H1 (cell line): ENCODE data around the gene MFGE8. TPM values are rescaled to one million over a fixed set of nuclear protein-coding genes. Genes with fewer than 3 reads are reported as not detected.
"Not testable (repeated sequence)": the region's sequence is repeated elsewhere in the genome, so short reads cannot be mapped to it uniquely, and the experiment has no call there.

Experiments used
- CTCF ChIA-PET: fragments of 300-600 bp; sonication (Branson Sonifier 250); formaldehyde crosslinking; loops from one replicate; lab custom pipeline; 2021; ENCODE audit not compliant: partially characterized antibody; lab: Charles Lee
- POLR2A ChIA-PET: fragments of 300-600 bp; sonication (Branson Sonifier 250); formaldehyde crosslinking; loops from one replicate; lab custom pipeline; 2021; ENCODE audit warnings: inconsistent platforms; ENCODE audit not compliant: partially characterized antibody; lab: Charles Lee
- DNase-seq, 2 experiments: peaks; one replicate each; pipeline versions ENCODE4 v3.0.0 to v3.0.0-alpha.2; 2010 to 2022; ENCODE audit warnings: low spot score in 2 of 2, low read depth in 1 of 2, mixed read lengths in 1 of 2
- FAIRE-seq: peaks from 2 replicates; lab custom pipeline; 2011; peaks lifted over from hg19 to GRCh38; lab: Jason Lieb, UNC
- H2AFZ ChIP-seq: 2 replicates; pipeline ENCODE4 v1.8.1; 2012; ENCODE audit warnings: low read length, inconsistent platforms
- H2AK5ac ChIP-seq: 2 replicates; pipeline ENCODE4 v1.6.1; 2013; ENCODE audit warnings: low read depth, low read length
- H2BK120ac ChIP-seq: replicated peaks from 2 replicates; pipeline ENCODE3; 2013; ENCODE audit warnings: low read depth, low read length, inconsistent platforms
- H2BK12ac ChIP-seq: 2 replicates; pipeline ENCODE4 v1.6.1; 2013; ENCODE audit warnings: low read depth, low read length
- H2BK15ac ChIP-seq: 2 replicates; pipeline ENCODE4 v1.6.1; 2013; ENCODE audit warnings: low read length
- H2BK20ac ChIP-seq: 2 replicates; pipeline ENCODE4 v1.6.1; 2013; ENCODE audit warnings: low read length
- H2BK5ac ChIP-seq: 2 replicates; pipeline ENCODE4 v1.6.1; 2013; ENCODE audit warnings: low read depth, low read length
- H3K14ac ChIP-seq: 2 replicates; pipeline ENCODE4 v1.6.1; 2013; ENCODE audit warnings: inconsistent platforms; ENCODE audit not compliant: insufficient read length
- H3K18ac ChIP-seq: 2 replicates; pipeline ENCODE4 v1.6.1; 2013; ENCODE audit warnings: low read length; ENCODE audit errors: extremely low read depth
- H3K23ac ChIP-seq: 2 replicates; pipeline ENCODE4 v1.6.1; 2013; ENCODE audit warnings: inconsistent platforms; ENCODE audit not compliant: insufficient read length
- H3K23me2 ChIP-seq: 2 replicates; pipeline ENCODE4 v1.6.1; 2013; ENCODE audit warnings: low read depth, low read length
- H3K27ac ChIP-seq: 2 replicates; pipeline ENCODE4 v1.6.1; 2011; ENCODE audit warnings: low read depth, low read length, inconsistent platforms
- H3K27me3 ChIP-seq, 4 experiments: replicated peaks in 1 of 4; 1 replicate in 1 of 4; 2 replicates in 3 of 4; pipeline versions ENCODE4 v1.6.1 to v1.8.1; 2011 to 2013; ENCODE audit warnings: low read length in 3 of 4, mild to moderate bottlenecking in 3 of 4, inconsistent platforms in 2 of 4, mixed read lengths in 2 of 4, moderate library complexity in 1 of 4; ENCODE audit not compliant: control insufficient read depth in 3 of 4, insufficient read depth in 3 of 4; ENCODE audit errors: extremely low read depth in 1 of 4
- H3K36me3 ChIP-seq, 4 experiments: 2 replicates each; pipeline versions ENCODE4 v1.6.1 to v1.8.1; 2011 to 2013; ENCODE audit warnings: mild to moderate bottlenecking in 4 of 4, low read length in 3 of 4, moderate library complexity in 2 of 4, control low read depth in 1 of 4, inconsistent platforms in 1 of 4; ENCODE audit not compliant: insufficient read depth in 4 of 4, control insufficient read depth in 2 of 4
- H3K4ac ChIP-seq: replicated peaks from 2 replicates; pipeline ENCODE3; 2013; ENCODE audit warnings: low read length, low read depth, mixed read lengths, inconsistent platforms; ENCODE audit not compliant: insufficient read length
- H3K4me1 ChIP-seq, 4 experiments: replicated peaks in 1 of 4; 1 replicate in 1 of 4; 2 replicates in 3 of 4; pipeline versions ENCODE4 v1.6.1 to v1.8.1; 2011 to 2013; ENCODE audit warnings: low read length in 3 of 4, inconsistent platforms in 2 of 4, mixed read lengths in 1 of 4; ENCODE audit not compliant: insufficient read depth in 4 of 4, control insufficient read depth in 3 of 4
- H3K4me2 ChIP-seq, 2 experiments: 2 replicates each; pipeline versions ENCODE4 v1.6.1 to v1.8.1; 2011 to 2013; ENCODE audit warnings: low read depth in 2 of 2, low read length in 2 of 2, control low read depth in 1 of 2, inconsistent platforms in 1 of 2, mild to moderate bottlenecking in 1 of 2; ENCODE audit not compliant: insufficient read depth in 1 of 2
- H3K4me3 ChIP-seq, 4 experiments: fragments of 200-600, 300-600 bp in 1 of 4; sonication (generic), shearing (Covaris generic), sonication (Bioruptor Twin) in 1 of 4; 2 replicates each; pipeline versions ENCODE4 v1.5.1 to v1.8.1; 2011 to 2016; ENCODE audit warnings: low read length in 4 of 4, low read depth in 3 of 4, control low read depth in 2 of 4, inconsistent platforms in 2 of 4, mild to moderate bottlenecking in 2 of 4, mixed read lengths in 1 of 4, moderate library complexity in 1 of 4; ENCODE audit not compliant: insufficient read depth in 2 of 4; ENCODE audit errors: extremely low read depth in 1 of 4
- H3K56ac ChIP-seq: replicated peaks from 2 replicates; pipeline ENCODE3; 2013; ENCODE audit warnings: low read depth, mild to moderate bottlenecking, mixed read lengths, low read length, inconsistent platforms; ENCODE audit not compliant: insufficient read length
- H3K79me1 ChIP-seq: 2 replicates; pipeline ENCODE4 v1.6.1; 2013; ENCODE audit warnings: low read depth, low read length, control low read depth
- H3K79me2 ChIP-seq, 2 experiments: 2 replicates each; pipeline versions ENCODE4 v1.6.1 to v1.8.1; 2012 to 2013; ENCODE audit warnings: low read length in 2 of 2, mild to moderate bottlenecking in 2 of 2, inconsistent platforms in 1 of 2; ENCODE audit not compliant: insufficient read depth in 2 of 2, control insufficient read depth in 1 of 2
- H3K9ac ChIP-seq, 4 experiments: replicated peaks in 1 of 4; 1 replicate in 1 of 4; 2 replicates in 3 of 4; pipeline versions ENCODE4 v1.6.1 to v1.8.1; 2011 to 2013; ENCODE audit warnings: low read depth in 3 of 4, low read length in 3 of 4, control low read depth in 2 of 4, mild to moderate bottlenecking in 2 of 4, moderate library complexity in 2 of 4, inconsistent platforms in 1 of 4; ENCODE audit errors: extremely low read depth in 1 of 4
- H3K9me3 ChIP-seq, 2 experiments: 2 replicates each; pipeline versions ENCODE4 v1.6.1 to v1.8.1; 2012 to 2013; ENCODE audit warnings: mild to moderate bottlenecking in 2 of 2, moderate library complexity in 2 of 2, control low read depth in 1 of 2, inconsistent platforms in 1 of 2, low read depth in 1 of 2, low read length in 1 of 2, mixed read lengths in 1 of 2; ENCODE audit not compliant: insufficient read depth in 2 of 2
- H4K20me1 ChIP-seq, 2 experiments: replicated peaks in 1 of 2; 2 replicates each; pipeline versions ENCODE3 to v1.8.1; 2011 to 2013; ENCODE audit warnings: inconsistent platforms in 2 of 2, low read length in 2 of 2, mild to moderate bottlenecking in 1 of 2; ENCODE audit not compliant: insufficient read depth in 2 of 2, control insufficient read depth in 1 of 2
- H4K5ac ChIP-seq: 2 replicates; pipeline ENCODE4 v1.6.1; 2013; ENCODE audit warnings: low read length, low read depth, mixed read lengths, inconsistent platforms; ENCODE audit not compliant: insufficient read length
- H4K8ac ChIP-seq: 2 replicates; pipeline ENCODE4 v1.8.0; 2013; ENCODE audit warnings: mild to moderate bottlenecking, moderate library complexity, low read length, inconsistent platforms; ENCODE audit not compliant: insufficient read depth; ENCODE audit errors: extremely low read depth
- H4K91ac ChIP-seq: replicated peaks from 2 replicates; pipeline ENCODE3; 2013; ENCODE audit warnings: low read length, mixed read lengths, inconsistent platforms; ENCODE audit not compliant: insufficient read length
- EP300 ChIP-seq, 2 experiments: IDR thresholded peaks; 1 replicate in 1 of 2; 2 replicates in 1 of 2; pipeline ENCODE4 v1.6.1; 2011 to 2012; ENCODE audit warnings: low read depth in 2 of 2, low read length in 2 of 2, mild to moderate bottlenecking in 2 of 2, borderline replicate concordance in 1 of 2, inconsistent platforms in 1 of 2, moderate library complexity in 1 of 2
- WGBS, 2 experiments: shearing (Covaris generic) in 1 of 2; methylation state at CpG; one replicate each; pipeline versions ENCODE4 v1.1.6 to v1.1.7; 2013 to 2015; ENCODE audit warnings: low lambda C conversion rate in 2 of 2, mixed read lengths in 2 of 2, inconsistent platforms in 1 of 2, low coverage in 1 of 2, missing lambda C conversion rate in 1 of 2; ENCODE audit not compliant: insufficient replicate concordance in 2 of 2, insufficient coverage in 1 of 2, insufficient read length in 1 of 2; ENCODE audit errors: extremely low coverage in 1 of 2, missing lambda C conversion rate in 1 of 2; 5-methylcytosine and 5-hydroxymethylcytosine counted together
- polyA plus RNA-seq, 7 experiments: library from polyadenylated mRNA; depleted of rRNA in 3 of 7; stranded (reverse) in 5 of 7; unstranded in 2 of 7; fragments of >200 nt in 5 of 7; fragments of 200-250 nt in 2 of 7; gene quantifications; 1 replicate in 5 of 7; 2 replicates in 1 of 7; 4 replicates in 1 of 7; pipeline versions ENCODE4 v1.2.1 to v1.2.3, GENCODE V29; 2011 to 2013; ENCODE audit warnings: missing spikeins in 2 of 7, mixed read lengths in 2 of 7
- total RNA-seq: library from RNA; stranded (reverse); fragmentation: NEBNext Ultra II Directional; extraction: Animal tissue kit (Norgen Biotek cat#: 25700); gene quantifications from 2 replicates; pipeline ENCODE4 v1.2.1, GENCODE V29; 2021

MFGE8 gene
- total and polyA plus RNA-seq, 2 of the 8 experiments (the other 6 are each of a cell fraction or from before 2014, with no cell fraction given): 1,237 to 2,117 TPM

- H3K18ac ChIP-seq, H2BK20ac ChIP-seq, H4K91ac ChIP-seq, CTCF ChIA-PET, POLR2A ChIA-PET, H4K20me1 ChIP-seq, H3K4me3 ChIP-seq, H2AFZ ChIP-seq, H2BK12ac ChIP-seq, H3K36me3 ChIP-seq, H4K5ac ChIP-seq, H4K8ac ChIP-seq, FAIRE-seq, H2BK120ac ChIP-seq, H3K27ac ChIP-seq, H3K4me2 ChIP-seq, H3K79me2 ChIP-seq, H3K4me1 ChIP-seq, H3K56ac ChIP-seq, H3K14ac ChIP-seq, H2AK5ac ChIP-seq, H3K23me2 ChIP-seq, H3K9ac ChIP-seq, H3K23ac ChIP-seq, H2BK5ac ChIP-seq, H2BK15ac ChIP-seq, H3K27me3 ChIP-seq, H3K4ac ChIP-seq, H3K79me1 ChIP-seq: not testable (repeated sequence)
- WGBS, 2 experiments: 66% methylated on average over 4 of the region's 4 CpGs; no CpG with 5 or more reads in 1 of the 2 experiments
- peak in 1 of 2 experiments; percentile 35 for DNase-seq
- H3K9me3 ChIP-seq: peaks cover 2 to 14% of the 10 kb centered on the region in 2 experiments; a peak in 3 of 4 replicates
- peak in 1 of 2 experiments; percentile 86; a peak in 1 of 3 replicates for TF ChIP-seq EP300 (IDR thresholded peaks at IDR 0.05; ENCODE audit: borderline replicate concordance in 1 of 2, low read depth in 2 of 2, low read length in 2 of 2)
Measured at GRCh38 chr15:88934449-88934848, 21.3 kb upstream of the MFGE8 start.
